ENCODE results near the gene ESRRB.

- TF ChIP-seq CTCF (IDR thresholded peaks at IDR 0.05) (no peak), POLR2A (IDR thresholded peaks at IDR 0.05) (no peak)
Measured at GRCh38 chr14:76472199-76472723, 96.3 kb downstream of the ESRRB start.

All from gastroesophageal sphincter (tissue), 3 donors.